Measurements from ENCODE around the gene PRLH.

DNA sequence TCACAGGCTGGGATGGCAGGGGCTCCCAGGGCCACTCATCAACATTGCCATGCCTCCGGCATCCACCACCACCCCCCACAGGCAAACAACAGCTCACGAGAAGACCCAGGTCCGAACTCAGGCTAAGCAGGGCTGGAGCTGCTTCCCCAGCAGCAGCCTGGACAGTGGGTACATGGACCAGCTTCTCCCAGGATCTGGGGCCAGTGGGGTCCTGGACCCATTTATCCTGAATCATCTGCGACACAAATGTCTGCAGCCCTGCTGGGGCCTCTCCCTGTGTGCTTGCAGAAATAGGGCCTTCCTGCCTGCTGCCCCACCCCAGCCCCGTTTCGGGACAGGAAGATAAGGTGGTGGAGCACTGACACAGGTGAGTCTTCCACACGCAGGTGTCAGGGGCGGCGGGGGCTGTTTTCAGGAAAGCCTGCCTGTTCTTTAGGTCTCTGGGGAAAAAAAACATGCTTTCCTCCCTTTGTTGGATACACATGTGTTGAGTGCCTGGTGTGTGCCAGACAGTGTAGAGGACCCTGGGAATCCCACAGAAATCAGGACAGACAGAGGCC is 4.5 kb downstream of the PRLH start:
- no peak for TF ChIP-seq POLR2A (IDR thresholded peaks at IDR 0.05; ENCODE audit: low read length)
- no peak for TF ChIP-seq GATA1 (IDR thresholded peaks at IDR 0.05; ENCODE audit: low read depth, low read length)

Measured in erythroblast (primary cell).